ENCODE results near the gene UBLCP1. TPM values are rescaled to one million over a fixed set of nuclear protein-coding genes. Genes with fewer than 3 reads are reported as not detected.
A peak's percentile ranks its signal among the peaks of the same experiment; 100 is the strongest.
"Not testable (repeated sequence)": the region's sequence is repeated elsewhere in the genome, so short reads cannot be mapped to it uniquely, and the experiment has no call there.

The UBLCP1 gene
- total and polyA plus RNA-seq, 2 of the 13 experiments (the other 11 are each of a cell fraction or from before 2014, with no cell fraction given): 6.5 to 12.6 TPM

- TF ChIP-seq AHDC1 (CRISPR knock-in tag; IDR thresholded peaks at IDR 0.05; ENCODE audit: borderline replicate concordance): peak; percentile 25; the same call in 1 of the 2 replicates
- TF ChIP-seq FOSL2 (CRISPR knock-in tag; IDR thresholded peaks at IDR 0.05): peak; percentile 95
- peak; percentile 60; the same call in 1 of the 2 replicates for TF ChIP-seq FOSL1 (CRISPR knock-in tag; IDR thresholded peaks at IDR 0.05; ENCODE audit: borderline replicate concordance)
- TF ChIP-seq FOXA1 (IDR thresholded peaks at IDR 0.05): not testable (repeated sequence)
- 0 out of 2 replicates have a peak, but pooled peaks have one; percentile 22 for TF ChIP-seq FOXA1 (CRISPR knock-in tag; IDR thresholded peaks at IDR 0.05)
- TF ChIP-seq GATAD2A (CRISPR knock-in tag; IDR thresholded peaks at IDR 0.05): 0 out of 2 replicates have a peak, but pooled peaks have one; percentile 19
Observed at GRCh38 chr5:159228097-159228496, 35.0 kb upstream of the UBLCP1 start (continued).

- 4% methylated on average over 3 of the region's 3 CpGs for WGBS (ENCODE audit: low lambda C conversion rate)
- no peak overlapping the region for H3K27ac ChIP-seq (ENCODE audit: extremely low read length, insufficient read depth, low read length)
- H3K4me1 ChIP-seq (ENCODE audit: insufficient read depth, low read length): peaks cover 38% of the 10 kb centered on the region
- FAIRE-seq (no peak), ATAC-seq (no peak), DNase-seq (ENCODE audit: low spot score) (no peak)
- no peaks in the 10 kb centered on the region for H4K20me1 ChIP-seq (ENCODE audit: insufficient read depth, low read length)
- ChIA-PET POLR2A (no interaction called here), CTCF (ENCODE audit: low intra/inter-chr PET ratio, low total read pairs) (no interaction called here)
- H3K9me3 ChIP-seq (ENCODE audit: low read length): no peaks in the 10 kb centered on the region
- H3K79me2 ChIP-seq (ENCODE audit: insufficient read depth, low read length): no peaks in the 10 kb centered on the region
- peaks cover 6 to 10% of the 10 kb centered on the region in 2 experiments; a peak in 3 of 5 replicates for H3K27me3 ChIP-seq (ENCODE audit: control insufficient read depth in 1 of 2, insufficient read depth in 2 of 2, low read length in 2 of 2)
- intact Hi-C loops (cut with micrococcal nuclease; ENCODE audit: unreplicated experiment) (no loop called here), in situ Hi-C loops (cut with HindIII; ENCODE audit: extremely low pct_ligation_motif_present, low pct_unique_long_range_greater_than_20kb) (no loop called here)
- no peaks in the 10 kb centered on the region for H3K36me3 ChIP-seq (replicated peaks in 1 of 2; ENCODE audit: control insufficient read depth in 1 of 2, insufficient read depth in 2 of 2, low read length in 2 of 2)
- peak overlapping the region; percentile 8; the same call in 1 of the 2 replicates for H3K4me2 ChIP-seq (ENCODE audit: low read depth, low read length)
- no peak overlapping the region for H3K9ac ChIP-seq (ENCODE audit: insufficient read depth, low read depth, low read length)
- H2AFZ ChIP-seq (ENCODE audit: low read length): peak overlapping the region; percentile 31
- BruUV-seq (replicated peaks): no TSS peak
- H3K4me3 ChIP-seq (replicated peaks in 1 of 3; ENCODE audit: insufficient read depth in 1 of 3, low read depth in 2 of 3, low read length in 3 of 3): no peak overlapping the region
- TF ChIP-seq ATF4 (CRISPR knock-in tag; IDR thresholded peaks at IDR 0.05) (peak in 1 of 2 experiments; percentile 89; a peak in 2 of 4 replicates), U2AF1 (optimal IDR thresholded peaks at IDR 0.05; ENCODE audit: low read depth, low read length) (no peak), SPEN (CRISPR knock-in tag; IDR thresholded peaks at IDR 0.05; ENCODE audit: low read depth) (no peak), ZNF83 (CRISPR knock-in tag; IDR thresholded peaks at IDR 0.05; ENCODE audit: borderline replicate concordance) (no peak), NR0B2 (CRISPR knock-in tag; IDR thresholded peaks at IDR 0.05) (no peak), RAD51 (IDR thresholded peaks at IDR 0.05; ENCODE audit: borderline replicate concordance) (no peak), CEBPG (CRISPR knock-in tag; IDR thresholded peaks at IDR 0.05) (peak; percentile 67), MXI1 (IDR thresholded peaks at IDR 0.05; ENCODE audit: borderline replicate concordance, low read depth, low read length) (no peak), ARHGAP35 (CRISPR knock-in tag; IDR thresholded peaks at IDR 0.05; ENCODE audit: borderline replicate concordance) (no peak), CCDC6 (CRISPR knock-in tag; IDR thresholded peaks at IDR 0.05) (no peak), SP140L (CRISPR knock-in tag; IDR thresholded peaks at IDR 0.05; ENCODE audit: borderline replicate concordance) (no peak), ZNF468 (CRISPR knock-in tag; IDR thresholded peaks at IDR 0.05) (no peak), CEBPB (IDR thresholded peaks at IDR 0.05; ENCODE audit: borderline replicate concordance, low read depth, low read length) (peak; percentile 87)
Observed at GRCh38 chr5:159230657-159231056, 32.4 kb upstream of the UBLCP1 start.
